HepG2 (cell line): ENCODE measurements around the gene AKAP6. TPM values are rescaled to one million over a fixed set of nuclear protein-coding genes. Genes with fewer than 3 reads are reported as not detected.

Experiments
- ELF3 ChIP-seq: IDR thresholded peaks from 2 replicates; pipeline ENCODE4 v1.6.1; 2016; ENCODE audit warnings: missing genetic modification reagents, missing compliant biosample characterization
- FOXA3 ChIP-seq: IDR thresholded peaks from 2 replicates; pipeline ENCODE4 v1.6.1; 2016; ENCODE audit warnings: missing genetic modification reagents, missing compliant biosample characterization
- PCBP1 ChIP-seq: fragments of 200-400 bp; formaldehyde crosslinking; IDR thresholded peaks from 2 replicates; pipeline ENCODE4 v1.6.1; 2017; ENCODE audit warnings: mild to moderate bottlenecking, low read depth, low read length, borderline replicate concordance
- SYNCRIP ChIP-seq: fragments of 200-400 bp; formaldehyde crosslinking; IDR thresholded peaks from 2 replicates; pipeline ENCODE4 v1.6.1; 2018; ENCODE audit warnings: mild to moderate bottlenecking, low read depth, low read length; ENCODE audit not compliant: insufficient read depth
- TMF1 ChIP-seq: sonication (generic); formaldehyde crosslinking; IDR thresholded peaks from 2 replicates; pipeline ENCODE4 v1.8.1; 2022; ENCODE audit warnings: low read depth, missing genetic modification reagents
- ZNF180 ChIP-seq: sonication (generic); formaldehyde crosslinking; IDR thresholded peaks from 2 replicates; pipeline ENCODE4 v1.4.0; 2020; ENCODE audit warnings: low read depth, missing genetic modification reagents, borderline replicate concordance
- ZNF44 ChIP-seq: sonication (generic); formaldehyde crosslinking; IDR thresholded peaks from 2 replicates; pipeline ENCODE4 v1.5.1; 2020; ENCODE audit warnings: mild to moderate bottlenecking, missing genetic modification reagents
- ZNF547 ChIP-seq: sonication (generic); formaldehyde crosslinking; IDR thresholded peaks from 2 replicates; pipeline ENCODE4 v1.5.1; 2020; ENCODE audit warnings: mild to moderate bottlenecking, missing genetic modification reagents
- ZNF598 ChIP-seq: sonication (generic); formaldehyde crosslinking; IDR thresholded peaks from 2 replicates; pipeline ENCODE4 v1.5.1; 2020; ENCODE audit warnings: mild to moderate bottlenecking, missing genetic modification reagents, borderline replicate concordance
- ZNF737 ChIP-seq: sonication (generic); formaldehyde crosslinking; IDR thresholded peaks from 2 replicates; pipeline ENCODE4 v1.5.0; 2020; ENCODE audit warnings: missing genetic modification reagents, mild to moderate bottlenecking, borderline replicate concordance
- polyA plus RNA-seq, 8 experiments: library from polyadenylated mRNA; depleted of rRNA in 3 of 8; stranded (reverse) in 7 of 8; unstranded in 1 of 8; fragments of >200 nt; fragmentation: Illumina TruSeq in 4 of 8; extraction: Trizol in 4 of 8; gene quantifications; 2 replicates each; pipeline versions ENCODE4 v1.2.1 to v1.2.3, GENCODE V29; 2011 to 2016; ENCODE audit warnings: low read depth in 4 of 8, missing spikeins in 1 of 8, mixed read lengths in 1 of 8; ENCODE audit not compliant: insufficient read depth in 1 of 8
- total RNA-seq, 5 experiments: library from RNA; depleted of rRNA; stranded (reverse); fragments of >200 nt; fragmentation: Illumina TruSeq; extraction: Trizol; gene quantifications; 2 replicates each; pipeline ENCODE4 v1.2.3, GENCODE V29; 2016; ENCODE audit warnings: low read depth in 1 of 5
- TF ChIP-seq, protein P1 (sequence below): sonication (generic); formaldehyde crosslinking; IDR thresholded peaks from 2 replicates; pipeline ENCODE4 v1.8.1; 2023; ENCODE audit warnings: mild to moderate bottlenecking, missing genetic modification reagents, borderline replicate concordance
- TF ChIP-seq, protein P2 (sequence below): sonication (generic); formaldehyde crosslinking; IDR thresholded peaks from 2 replicates; pipeline ENCODE4 v1.5.0; 2020; ENCODE audit warnings: mild to moderate bottlenecking, missing genetic modification reagents
- TF ChIP-seq, protein P3 (sequence below): sonication (generic); formaldehyde crosslinking; IDR thresholded peaks from 2 replicates; pipeline ENCODE4 v1.9.0; 2021; ENCODE audit warnings: missing genetic modification reagents, mild to moderate bottlenecking, borderline replicate concordance
- TF ChIP-seq, protein P4 (sequence below): sonication (generic); formaldehyde crosslinking; IDR thresholded peaks from 2 replicates; pipeline ENCODE4 v1.4.0; 2020; ENCODE audit warnings: missing genetic modification reagents
- TF ChIP-seq, protein P5 (sequence below): IDR thresholded peaks from 2 replicates; pipeline ENCODE4 v1.6.1; 2016; ENCODE audit warnings: low read depth
- TF ChIP-seq, protein P6 (sequence below): sonication (generic); formaldehyde crosslinking; IDR thresholded peaks from 2 replicates; pipeline ENCODE4 v1.4.0; 2020; ENCODE audit warnings: missing genetic modification reagents
- TF ChIP-seq, protein P7 (sequence below): sonication (generic); formaldehyde crosslinking; IDR thresholded peaks from 2 replicates; pipeline ENCODE4 v1.4.0; 2020; ENCODE audit warnings: missing genetic modification reagents
- TF ChIP-seq, protein P8 (sequence below): sonication (generic); formaldehyde crosslinking; IDR thresholded peaks from 2 replicates; pipeline ENCODE4 v1.5.0; 2020; ENCODE audit warnings: missing genetic modification reagents

AKAP6 gene
- total and polyA plus RNA-seq, 2 of the 13 experiments (the other 11 are each of a cell fraction or from before 2014, with no cell fraction given), result 1.4 TPM

DNA sequence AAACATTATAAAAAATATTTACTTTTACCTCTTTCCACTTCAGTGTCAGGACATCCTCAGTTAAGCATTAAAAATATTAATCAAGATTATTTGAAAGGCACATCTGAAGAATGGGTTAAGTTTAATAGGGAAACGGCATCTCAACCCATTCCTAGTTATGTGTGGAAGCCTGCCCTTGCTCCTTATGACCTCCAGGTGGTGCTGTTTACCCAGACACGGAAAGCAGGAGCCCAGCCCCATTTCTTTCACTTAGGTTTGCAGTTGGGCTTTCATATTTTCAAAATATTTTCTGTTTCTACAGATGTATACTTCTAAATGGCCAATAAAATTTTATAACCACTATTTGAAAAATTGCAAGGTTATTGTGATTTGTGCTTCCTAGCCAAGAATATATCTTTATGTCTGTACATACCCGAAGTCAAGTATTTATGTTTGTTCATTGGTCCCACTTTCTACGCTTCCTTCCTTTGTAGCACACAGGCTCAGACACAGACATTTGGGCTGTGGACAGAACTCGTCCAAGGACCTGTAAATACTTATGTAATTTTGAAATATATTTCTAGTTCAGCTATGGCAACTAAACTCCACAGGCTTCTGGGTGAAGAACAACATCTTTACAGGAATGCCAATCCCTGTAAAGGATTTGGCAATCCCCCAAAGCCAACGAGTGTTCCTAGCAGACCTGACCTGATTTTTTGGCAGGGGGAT lies 247.1 kb downstream of the AKAP6 start (continued):
- TF ChIP-seq, protein P1, sequence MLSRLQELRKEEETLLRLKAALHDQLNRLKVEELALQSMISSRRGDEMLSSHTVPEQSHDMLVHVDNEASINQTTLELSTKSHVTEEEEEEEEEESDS (CRISPR knock-in tag), result no peak
- 0 out of 2 replicates have a peak, but pooled peaks have one; percentile 18 for TF ChIP-seq FOXA3 (CRISPR knock-in tag)
- TF ChIP-seq, protein P2, sequence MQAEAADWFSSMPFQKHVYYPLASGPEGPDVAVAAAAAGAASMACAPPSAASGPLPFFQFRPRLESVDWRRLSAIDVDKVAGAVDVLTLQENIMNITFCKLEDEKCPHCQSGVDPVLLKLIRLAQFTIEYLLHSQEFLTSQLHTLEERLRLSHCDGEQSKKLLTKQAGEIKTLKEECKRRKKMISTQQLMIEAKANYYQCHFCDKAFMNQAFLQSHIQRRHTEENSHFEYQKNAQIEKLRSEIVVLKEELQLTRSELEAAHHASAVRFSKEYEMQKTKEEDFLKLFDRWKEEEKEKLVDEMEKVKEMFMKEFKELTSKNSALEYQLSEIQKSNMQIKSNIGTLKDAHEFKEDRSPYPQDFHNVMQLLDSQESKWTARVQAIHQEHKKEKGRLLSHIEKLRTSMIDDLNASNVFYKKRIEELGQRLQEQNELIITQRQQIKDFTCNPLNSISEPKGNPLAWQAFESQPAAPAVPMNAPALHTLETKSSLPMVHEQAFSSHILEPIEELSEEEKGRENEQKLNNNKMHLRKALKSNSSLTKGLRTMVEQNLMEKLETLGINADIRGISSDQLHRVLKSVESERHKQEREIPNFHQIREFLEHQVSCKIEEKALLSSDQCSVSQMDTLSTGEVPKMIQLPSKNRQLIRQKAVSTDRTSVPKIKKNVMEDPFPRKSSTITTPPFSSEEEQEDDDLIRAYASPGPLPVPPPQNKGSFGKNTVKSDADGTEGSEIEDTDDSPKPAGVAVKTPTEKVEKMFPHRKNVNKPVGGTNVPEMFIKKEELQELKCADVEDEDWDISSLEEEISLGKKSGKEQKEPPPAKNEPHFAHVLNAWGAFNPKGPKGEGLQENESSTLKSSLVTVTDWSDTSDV (CRISPR knock-in tag), result no peak
- TF ChIP-seq SYNCRIP, result no peak
- TF ChIP-seq, protein P3, sequence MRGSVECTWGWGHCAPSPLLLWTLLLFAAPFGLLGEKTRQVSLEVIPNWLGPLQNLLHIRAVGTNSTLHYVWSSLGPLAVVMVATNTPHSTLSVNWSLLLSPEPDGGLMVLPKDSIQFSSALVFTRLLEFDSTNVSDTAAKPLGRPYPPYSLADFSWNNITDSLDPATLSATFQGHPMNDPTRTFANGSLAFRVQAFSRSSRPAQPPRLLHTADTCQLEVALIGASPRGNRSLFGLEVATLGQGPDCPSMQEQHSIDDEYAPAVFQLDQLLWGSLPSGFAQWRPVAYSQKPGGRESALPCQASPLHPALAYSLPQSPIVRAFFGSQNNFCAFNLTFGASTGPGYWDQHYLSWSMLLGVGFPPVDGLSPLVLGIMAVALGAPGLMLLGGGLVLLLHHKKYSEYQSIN (CRISPR knock-in tag), result no peak
- no peak for TF ChIP-seq PCBP1
- TF ChIP-seq, protein P4, sequence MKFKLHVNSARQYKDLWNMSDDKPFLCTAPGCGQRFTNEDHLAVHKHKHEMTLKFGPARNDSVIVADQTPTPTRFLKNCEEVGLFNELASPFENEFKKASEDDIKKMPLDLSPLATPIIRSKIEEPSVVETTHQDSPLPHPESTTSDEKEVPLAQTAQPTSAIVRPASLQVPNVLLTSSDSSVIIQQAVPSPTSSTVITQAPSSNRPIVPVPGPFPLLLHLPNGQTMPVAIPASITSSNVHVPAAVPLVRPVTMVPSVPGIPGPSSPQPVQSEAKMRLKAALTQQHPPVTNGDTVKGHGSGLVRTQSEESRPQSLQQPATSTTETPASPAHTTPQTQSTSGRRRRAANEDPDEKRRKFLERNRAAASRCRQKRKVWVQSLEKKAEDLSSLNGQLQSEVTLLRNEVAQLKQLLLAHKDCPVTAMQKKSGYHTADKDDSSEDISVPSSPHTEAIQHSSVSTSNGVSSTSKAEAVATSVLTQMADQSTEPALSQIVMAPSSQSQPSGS (CRISPR knock-in tag), result peak; percentile 73
- TF ChIP-seq, protein P5, sequence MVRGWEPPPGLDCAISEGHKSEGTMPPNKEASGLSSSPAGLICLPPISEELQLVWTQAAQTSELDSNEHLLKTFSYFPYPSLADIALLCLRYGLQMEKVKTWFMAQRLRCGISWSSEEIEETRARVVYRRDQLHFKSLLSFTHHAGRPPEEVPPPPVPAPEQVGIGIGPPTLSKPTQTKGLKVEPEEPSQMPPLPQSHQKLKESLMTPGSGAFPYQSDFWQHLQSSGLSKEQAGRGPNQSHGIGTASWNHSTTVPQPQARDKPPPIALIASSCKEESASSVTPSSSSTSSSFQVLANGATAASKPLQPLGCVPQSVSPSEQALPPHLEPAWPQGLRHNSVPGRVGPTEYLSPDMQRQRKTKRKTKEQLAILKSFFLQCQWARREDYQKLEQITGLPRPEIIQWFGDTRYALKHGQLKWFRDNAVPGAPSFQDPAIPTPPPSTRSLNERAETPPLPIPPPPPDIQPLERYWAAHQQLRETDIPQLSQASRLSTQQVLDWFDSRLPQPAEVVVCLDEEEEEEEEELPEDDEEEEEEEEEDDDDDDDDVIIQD (CRISPR knock-in tag), result 0 out of 2 replicates have a peak, but pooled peaks have one; percentile 40
- TF ChIP-seq, protein P6, sequence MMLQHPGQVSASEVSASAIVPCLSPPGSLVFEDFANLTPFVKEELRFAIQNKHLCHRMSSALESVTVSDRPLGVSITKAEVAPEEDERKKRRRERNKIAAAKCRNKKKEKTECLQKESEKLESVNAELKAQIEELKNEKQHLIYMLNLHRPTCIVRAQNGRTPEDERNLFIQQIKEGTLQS (CRISPR knock-in tag), result no peak
- no peak for TF ChIP-seq ZNF737 (CRISPR knock-in tag)
- TF ChIP-seq TMF1, result no peak
- TF ChIP-seq, protein P7, sequence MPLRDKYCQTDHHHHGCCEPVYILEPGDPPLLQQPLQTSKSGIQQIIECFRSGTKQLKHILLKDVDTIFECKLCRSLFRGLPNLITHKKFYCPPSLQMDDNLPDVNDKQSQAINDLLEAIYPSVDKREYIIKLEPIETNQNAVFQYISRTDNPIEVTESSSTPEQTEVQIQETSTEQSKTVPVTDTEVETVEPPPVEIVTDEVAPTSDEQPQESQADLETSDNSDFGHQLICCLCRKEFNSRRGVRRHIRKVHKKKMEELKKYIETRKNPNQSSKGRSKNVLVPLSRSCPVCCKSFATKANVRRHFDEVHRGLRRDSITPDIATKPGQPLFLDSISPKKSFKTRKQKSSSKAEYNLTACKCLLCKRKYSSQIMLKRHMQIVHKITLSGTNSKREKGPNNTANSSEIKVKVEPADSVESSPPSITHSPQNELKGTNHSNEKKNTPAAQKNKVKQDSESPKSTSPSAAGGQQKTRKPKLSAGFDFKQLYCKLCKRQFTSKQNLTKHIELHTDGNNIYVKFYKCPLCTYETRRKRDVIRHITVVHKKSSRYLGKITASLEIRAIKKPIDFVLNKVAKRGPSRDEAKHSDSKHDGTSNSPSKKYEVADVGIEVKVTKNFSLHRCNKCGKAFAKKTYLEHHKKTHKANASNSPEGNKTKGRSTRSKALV (CRISPR knock-in tag), result no peak
- TF ChIP-seq, protein P8, sequence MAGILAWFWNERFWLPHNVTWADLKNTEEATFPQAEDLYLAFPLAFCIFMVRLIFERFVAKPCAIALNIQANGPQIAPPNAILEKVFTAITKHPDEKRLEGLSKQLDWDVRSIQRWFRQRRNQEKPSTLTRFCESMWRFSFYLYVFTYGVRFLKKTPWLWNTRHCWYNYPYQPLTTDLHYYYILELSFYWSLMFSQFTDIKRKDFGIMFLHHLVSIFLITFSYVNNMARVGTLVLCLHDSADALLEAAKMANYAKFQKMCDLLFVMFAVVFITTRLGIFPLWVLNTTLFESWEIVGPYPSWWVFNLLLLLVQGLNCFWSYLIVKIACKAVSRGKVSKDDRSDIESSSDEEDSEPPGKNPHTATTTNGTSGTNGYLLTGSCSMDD (CRISPR knock-in tag), result no peak
- TF ChIP-seq ZNF598 (CRISPR knock-in tag), result no peak
- no peak for TF ChIP-seq ZNF180 (CRISPR knock-in tag)
- 0 out of 2 replicates have a peak, but pooled peaks have one; percentile 23 for TF ChIP-seq ELF3
- TF ChIP-seq ZNF44 (CRISPR knock-in tag), result no peak
- TF ChIP-seq ZNF547, result no peak
